ENCODE data around the gene DCDC2.

DCDC2 gene

DNA sequence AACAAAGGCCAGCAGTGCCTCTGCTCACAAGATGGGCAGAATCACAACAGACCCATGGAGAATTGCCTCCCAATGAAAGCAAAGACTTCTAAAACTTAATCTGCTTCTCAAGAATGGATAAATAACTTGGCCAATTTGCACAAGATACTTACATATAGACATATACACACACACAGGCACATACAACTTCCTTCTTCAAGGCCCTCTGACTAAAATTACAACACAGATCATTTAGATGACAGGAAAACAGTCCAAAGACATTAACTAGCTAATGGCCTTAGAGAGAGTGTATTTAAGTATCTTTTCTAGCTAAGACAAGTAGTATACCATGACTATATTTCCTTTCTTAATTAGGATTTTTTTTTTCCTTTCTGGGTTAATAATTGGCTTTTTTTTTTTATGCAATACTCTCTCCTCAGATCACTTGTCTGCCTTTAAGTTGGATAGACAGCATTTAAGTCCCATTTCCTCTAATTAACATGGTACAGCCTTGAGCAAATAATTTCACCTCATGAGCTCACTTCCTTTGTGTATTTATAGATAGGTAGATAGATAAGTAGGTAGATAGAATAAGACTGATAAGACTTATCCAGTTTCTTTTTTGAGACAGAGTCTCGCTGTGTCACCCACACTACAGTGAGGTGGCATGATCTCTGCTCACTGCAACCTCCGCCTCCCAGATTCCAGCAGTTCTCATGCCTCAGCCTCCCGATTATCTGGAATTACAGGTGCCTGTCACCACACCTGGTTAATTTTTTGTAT lies 161.8 kb downstream of the DCDC2 start:
- ATAC-seq, result no peak
- Mint-ChIP-seq H3K4me3 (no peak overlapping the region), H3K27ac (no peak overlapping the region), H3K9me3 (no peaks in the 10 kb centered on the region), H3K4me1 (no peaks in the 10 kb centered on the region), H3K27me3 (peaks cover 41% of the 10 kb centered on the region)
- DNase-seq, result no peak

DNA sequence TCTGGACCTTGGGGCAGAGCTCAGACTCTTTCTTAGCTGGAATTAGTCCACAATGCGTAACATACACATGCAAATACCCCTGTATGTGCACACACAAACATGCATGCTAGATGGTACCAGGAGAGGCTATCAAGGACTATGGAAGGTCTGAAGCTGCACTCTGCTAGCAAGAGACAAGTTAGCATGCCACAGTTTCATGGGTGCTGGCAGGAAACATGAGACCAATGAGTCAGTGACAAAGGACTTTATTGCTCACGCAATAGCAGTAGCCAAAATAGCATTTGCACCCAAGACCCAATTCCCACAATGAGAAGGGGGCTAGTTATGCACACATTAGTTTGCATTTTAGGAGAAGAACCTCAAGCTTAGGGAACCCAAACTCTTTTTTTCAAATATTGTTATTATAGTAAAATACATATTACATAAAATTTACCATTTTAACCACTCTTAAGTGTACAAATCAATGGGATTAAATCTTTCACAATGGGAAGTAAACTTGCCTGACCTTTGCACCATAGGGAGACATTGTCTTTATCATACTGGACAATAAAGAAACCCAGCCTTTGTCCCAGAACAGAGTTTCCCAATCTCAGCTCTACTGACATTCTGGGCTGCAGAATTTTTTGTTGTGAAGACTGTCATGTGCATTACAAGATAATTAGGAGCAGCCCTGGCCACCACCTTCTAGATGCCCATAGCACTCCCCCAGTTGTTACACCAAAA lies 162.7 kb downstream of the DCDC2 start:
- ATAC-seq (no peak), DNase-seq (no peak)
- H3K27me3 Mint-ChIP-seq, result peaks cover 33% of the 10 kb centered on the region
- no peak overlapping the region for H3K27ac Mint-ChIP-seq
- H3K9me3 Mint-ChIP-seq, result no peaks in the 10 kb centered on the region
- no peak overlapping the region for H3K4me3 Mint-ChIP-seq
- H3K4me1 Mint-ChIP-seq, result no peaks in the 10 kb centered on the region

GRCh38 chr6:24193364-24193763 lies 164.5 kb downstream of the DCDC2 start:
- Mint-ChIP-seq H3K4me3 (no peak overlapping the region), H3K4me1 (no peaks in the 10 kb centered on the region), H3K9me3 (no peaks in the 10 kb centered on the region), H3K27me3 (peaks cover 23% of the 10 kb centered on the region), H3K27ac (no peak overlapping the region)
- no peak for ATAC-seq
- DNase-seq, result no peak

- H3K4me3 Mint-ChIP-seq, result no peak overlapping the region
- H3K4me1 Mint-ChIP-seq, result no peaks in the 10 kb centered on the region
- peaks cover 33% of the 10 kb centered on the region for H3K27me3 Mint-ChIP-seq
- H3K9me3 Mint-ChIP-seq, result no peaks in the 10 kb centered on the region
- DNase-seq (no peak), ATAC-seq (no peak)
- no peak overlapping the region for H3K27ac Mint-ChIP-seq
These were observed 166.5 kb downstream of the DCDC2 start for GRCh38 chr6:24191346-24191745.

DNA sequence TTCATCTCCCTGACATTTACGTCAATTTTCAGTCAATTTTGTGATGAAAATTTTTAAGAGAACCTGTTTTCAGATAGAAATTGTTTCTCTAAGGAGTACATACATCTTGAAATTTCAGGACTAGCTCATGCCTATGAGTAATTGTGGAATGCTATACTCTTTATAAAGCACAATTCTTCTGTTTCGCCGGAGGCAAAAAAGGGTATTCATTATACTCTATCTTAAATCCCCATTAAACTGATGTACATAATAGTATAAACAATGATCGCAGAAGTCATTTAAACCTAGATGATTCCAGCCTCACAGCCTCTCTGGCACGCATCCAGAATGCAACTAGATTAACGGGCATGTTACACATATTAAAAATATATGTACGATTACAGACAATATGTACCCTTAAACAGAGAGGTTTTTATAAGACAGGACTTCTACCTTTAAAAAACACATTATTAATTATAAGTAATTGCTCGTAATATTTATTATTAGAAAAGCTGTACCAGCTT lies 169.2 kb downstream of the DCDC2 start:
- DNase-seq (no peak), ATAC-seq (no peak)
- H3K9me3 Mint-ChIP-seq, result no peaks in the 10 kb centered on the region
- H3K4me3 Mint-ChIP-seq, result no peak overlapping the region
- no peaks in the 10 kb centered on the region for H3K4me1 Mint-ChIP-seq
- no peak overlapping the region for H3K27ac Mint-ChIP-seq
- peaks cover 33% of the 10 kb centered on the region for H3K27me3 Mint-ChIP-seq

- ATAC-seq, result no peak
- H3K27me3 Mint-ChIP-seq, result peaks cover 29% of the 10 kb centered on the region
- H3K4me1 Mint-ChIP-seq, result no peaks in the 10 kb centered on the region
- no peak for DNase-seq
- no peak overlapping the region for H3K27ac Mint-ChIP-seq
- no peak overlapping the region for H3K4me3 Mint-ChIP-seq
- H3K9me3 Mint-ChIP-seq, result peaks cover 0 to 3% of the 10 kb centered on the region in 2 donors
These were observed 169.8 kb downstream of the DCDC2 start for GRCh38 chr6:24187965-24188577.

- Mint-ChIP-seq H3K27me3 (peaks cover 13% of the 10 kb centered on the region), H3K4me1 (no peaks in the 10 kb centered on the region), H3K9me3 (peaks cover 0 to 8% of the 10 kb centered on the region in 2 donors), H3K27ac (no peak overlapping the region), H3K4me3 (no peak overlapping the region)
- no peak for ATAC-seq
- no peak for DNase-seq
These were observed 171.5 kb downstream of the DCDC2 start for GRCh38 chr6:24186349-24186748.

GRCh38 chr6:24183584-24183983 lies 174.3 kb downstream of the DCDC2 start:
- DNase-seq, result no peak
- ATAC-seq, result no peak
- Mint-ChIP-seq H3K4me3 (no peak overlapping the region), H3K9me3 (peaks cover 0 to 8% of the 10 kb centered on the region in 2 donors), H3K27ac (no peak overlapping the region), H3K4me1 (no peaks in the 10 kb centered on the region), H3K27me3 (peaks cover 11% of the 10 kb centered on the region)

GRCh38 chr6:24157886-24158285 lies 200.0 kb downstream of the DCDC2 start:
- no peak for ATAC-seq
- Mint-ChIP-seq H3K4me3 (no peak overlapping the region), H3K4me1 (no peaks in the 10 kb centered on the region), H3K27ac (no peak overlapping the region), H3K9me3 (no peaks in the 10 kb centered on the region), H3K27me3 (no peaks in the 10 kb centered on the region)
- DNase-seq, result no peak

- H3K27ac Mint-ChIP-seq, result no peak overlapping the region
- H3K27me3 Mint-ChIP-seq, result no peaks in the 10 kb centered on the region
- no peak overlapping the region for H3K4me3 Mint-ChIP-seq
- H3K4me1 Mint-ChIP-seq, result no peaks in the 10 kb centered on the region
- no peak for ATAC-seq
- DNase-seq, result no peak
- H3K9me3 Mint-ChIP-seq, result peaks cover 0 to 7% of the 10 kb centered on the region in 2 donors
These were observed 203.7 kb downstream of the DCDC2 start for GRCh38 chr6:24154121-24154520.

DNA sequence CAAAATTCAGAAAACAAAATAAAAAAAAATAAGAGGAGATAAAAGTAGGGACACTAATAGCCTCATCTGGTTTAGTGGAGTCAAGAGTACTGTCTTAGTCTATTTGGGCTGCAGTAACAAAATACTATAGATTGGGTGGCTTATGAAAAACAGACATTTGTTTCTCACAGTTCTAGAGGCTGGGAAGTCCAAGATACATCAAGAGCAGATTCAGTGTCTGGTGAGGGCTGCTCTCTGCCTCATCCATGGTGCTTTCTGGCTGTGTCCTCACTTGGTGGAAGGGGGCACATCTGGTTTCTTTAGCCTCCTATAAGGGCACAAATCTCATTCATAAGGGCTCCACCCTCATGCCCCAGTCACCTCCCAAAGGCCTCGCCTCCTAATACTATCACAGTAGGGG lies 205.8 kb downstream of the DCDC2 start:
- no peaks in the 10 kb centered on the region for H3K4me1 Mint-ChIP-seq
- ATAC-seq, result no peak
- H3K9me3 Mint-ChIP-seq, result peaks cover 0 to 7% of the 10 kb centered on the region in 2 donors

DNA sequence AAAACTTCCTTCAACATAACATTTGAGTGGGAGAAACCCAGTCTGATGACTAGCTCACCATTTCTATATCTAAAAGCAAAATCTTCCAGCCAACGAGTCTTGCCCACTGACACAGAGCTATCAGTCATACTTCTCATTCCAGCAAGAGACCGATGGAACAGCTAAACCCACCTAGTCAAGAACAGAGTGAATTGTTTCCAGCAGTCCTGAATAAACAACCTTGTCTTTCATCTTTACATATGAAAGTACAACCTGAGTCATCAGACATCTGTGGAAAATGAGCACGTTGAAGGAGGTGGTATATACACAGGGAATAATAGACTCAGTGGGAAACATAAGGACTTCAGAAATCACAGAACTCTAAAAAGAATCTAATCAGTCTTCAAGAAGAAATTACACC lies 208.0 kb downstream of the DCDC2 start:
- no peak overlapping the region for H3K27ac Mint-ChIP-seq

More for the DNA sequence above, 205.8 kb downstream of the DCDC2 start:
- no peak overlapping the region for H3K27ac Mint-ChIP-seq
- DNase-seq, result no peak
- H3K27me3 Mint-ChIP-seq, result peaks cover 7% of the 10 kb centered on the region
- H3K4me3 Mint-ChIP-seq, result no peak overlapping the region

GRCh38 chr6:24149296-24149695 lies 208.6 kb downstream of the DCDC2 start:
- Mint-ChIP-seq H3K4me1 (no peaks in the 10 kb centered on the region), H3K4me3 (no peak overlapping the region), H3K27ac (no peak overlapping the region), H3K9me3 (peaks cover 0 to 7% of the 10 kb centered on the region in 2 donors), H3K27me3 (peaks cover 8% of the 10 kb centered on the region)
- DNase-seq, result no peak
- no peak for ATAC-seq

More for the DNA sequence above, 208.0 kb downstream of the DCDC2 start:
- Mint-ChIP-seq H3K27me3 (peaks cover 8% of the 10 kb centered on the region), H3K9me3 (peaks cover 0 to 7% of the 10 kb centered on the region in 2 donors), H3K4me3 (no peak overlapping the region), H3K4me1 (no peaks in the 10 kb centered on the region)
- DNase-seq (no peak), ATAC-seq (no peak)

- Mint-ChIP-seq H3K4me3 (no peak overlapping the region), H3K27me3 (peaks cover 8% of the 10 kb centered on the region), H3K27ac (no peak overlapping the region), H3K4me1 (no peaks in the 10 kb centered on the region), H3K9me3 (peaks cover 0 to 7% of the 10 kb centered on the region in 2 donors)
- DNase-seq (no peak), ATAC-seq (no peak)
These were observed 209.2 kb downstream of the DCDC2 start for GRCh38 chr6:24148684-24149083.

- H3K4me1 Mint-ChIP-seq, result no peaks in the 10 kb centered on the region
- no peak for DNase-seq
- ATAC-seq, result no peak
- H3K9me3 Mint-ChIP-seq, result peaks cover 0 to 7% of the 10 kb centered on the region in 2 donors
- peaks cover 8% of the 10 kb centered on the region for H3K27me3 Mint-ChIP-seq
- no peak overlapping the region for H3K27ac Mint-ChIP-seq
- H3K4me3 Mint-ChIP-seq, result no peak overlapping the region
These were observed 209.7 kb downstream of the DCDC2 start for GRCh38 chr6:24148154-24148570.
